ENCODE results near the gene ATF6. TPM values are rescaled to one million over a fixed set of nuclear protein-coding genes. Genes with fewer than 3 reads are reported as not detected.

Gene ATF6
- total and polyA plus RNA-seq, 2 of the 8 experiments (the other 6 are each of a cell fraction or from before 2014, with no cell fraction given) = 4.6 to 10.0 TPM

DNA sequence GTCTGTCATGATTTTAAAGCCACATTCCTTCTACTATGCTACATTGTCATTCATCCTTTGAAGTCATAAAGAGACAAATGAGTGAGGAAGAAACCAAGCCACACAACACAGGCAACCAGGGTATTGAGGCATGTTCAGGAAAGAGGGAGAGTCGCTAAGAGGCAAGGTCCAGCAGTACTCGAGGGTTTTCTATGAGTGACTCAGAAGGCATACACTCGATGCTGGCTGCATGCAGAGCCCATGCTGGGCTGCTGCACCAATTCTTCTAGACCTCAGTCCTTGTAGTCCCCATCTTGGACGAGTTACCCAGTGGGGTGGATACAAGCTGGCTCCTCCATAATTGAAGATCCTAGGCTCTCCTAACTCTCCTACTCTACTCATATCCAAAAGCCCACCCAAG lies 199.9 kb downstream of the ATF6 start:
- no peak for FAIRE-seq
- Histone ChIP-seq H3K4ac (replicated peaks; ENCODE audit: insufficient read length, low read depth, low read length) (no peak overlapping the region), H3K4me3 (ENCODE audit: extremely low read depth in 1 of 4, insufficient read depth in 2 of 4, low read depth in 3 of 4, low read length in 4 of 4) (no peak overlapping the region), H2BK20ac (ENCODE audit: low read length) (no peak overlapping the region), H4K5ac (ENCODE audit: insufficient read length, low read depth, low read length) (no peak overlapping the region), H3K56ac (replicated peaks; ENCODE audit: insufficient read length, low read depth, low read length) (no peak overlapping the region), H2AFZ (ENCODE audit: low read length) (no peak overlapping the region), H3K4me2 (ENCODE audit: insufficient read depth in 1 of 2, low read depth in 2 of 2, low read length in 2 of 2) (no peak overlapping the region), H3K79me1 (ENCODE audit: low read depth, low read length) (no peaks in the 10 kb centered on the region), H2BK15ac (ENCODE audit: low read length) (no peak overlapping the region), H2BK120ac (replicated peaks; ENCODE audit: low read depth, low read length) (no peak overlapping the region), H2BK12ac (ENCODE audit: low read depth, low read length) (no peak overlapping the region), H2AK5ac (ENCODE audit: low read depth, low read length) (no peak overlapping the region), H3K27ac (ENCODE audit: low read depth, low read length) (no peak overlapping the region), H3K36me3 (ENCODE audit: control insufficient read depth in 2 of 4, insufficient read depth in 4 of 4, low read length in 3 of 4) (no peaks in the 10 kb centered on the region), H3K27me3 (replicated peaks in 1 of 4; ENCODE audit: control insufficient read depth in 3 of 4, extremely low read depth in 1 of 4, insufficient read depth in 3 of 4, low read length in 3 of 4) (no peaks in the 10 kb centered on the region), H4K91ac (replicated peaks; ENCODE audit: insufficient read length, low read length) (no peak overlapping the region), H3K4me1 (replicated peaks in 1 of 4; ENCODE audit: control insufficient read depth in 3 of 4, insufficient read depth in 4 of 4, low read length in 3 of 4) (peaks cover 0 to 2% (median 0%) of the 10 kb centered on the region in 4 experiments; a peak in 3 of 7 replicates), H4K8ac (ENCODE audit: extremely low read depth, insufficient read depth, low read length) (no peak overlapping the region), H3K18ac (ENCODE audit: extremely low read depth, low read length) (no peak overlapping the region), H3K9me3 (ENCODE audit: insufficient read depth in 2 of 2, low read depth in 1 of 2, low read length in 1 of 2) (no peaks in the 10 kb centered on the region), H2BK5ac (ENCODE audit: low read depth, low read length) (no peak overlapping the region), H3K14ac (ENCODE audit: insufficient read length) (no peak overlapping the region), H3K23me2 (ENCODE audit: low read depth, low read length) (no peaks in the 10 kb centered on the region; the same call in 1 of the 2 replicates), H3K9ac (replicated peaks in 1 of 4; ENCODE audit: extremely low read depth in 1 of 4, low read depth in 3 of 4, low read length in 3 of 4) (no peak overlapping the region), H4K20me1 (replicated peaks in 1 of 2; ENCODE audit: control insufficient read depth in 1 of 2, insufficient read depth in 2 of 2, low read length in 2 of 2) (no peaks in the 10 kb centered on the region), H3K23ac (ENCODE audit: insufficient read length) (no peak overlapping the region), H3K79me2 (ENCODE audit: control insufficient read depth in 1 of 2, insufficient read depth in 2 of 2, low read length in 2 of 2) (no peaks in the 10 kb centered on the region)
- TF ChIP-seq SIRT6 (IDR thresholded peaks at IDR 0.05; ENCODE audit: low read length) (no peak), POLR2AphosphoS5 (IDR thresholded peaks at IDR 0.05; ENCODE audit: low read depth, low read length) (no peak), TAF1 (IDR thresholded peaks at IDR 0.05; ENCODE audit: low read depth, low read length) (no peak)
- TF ChIP-seq, protein P1, sequence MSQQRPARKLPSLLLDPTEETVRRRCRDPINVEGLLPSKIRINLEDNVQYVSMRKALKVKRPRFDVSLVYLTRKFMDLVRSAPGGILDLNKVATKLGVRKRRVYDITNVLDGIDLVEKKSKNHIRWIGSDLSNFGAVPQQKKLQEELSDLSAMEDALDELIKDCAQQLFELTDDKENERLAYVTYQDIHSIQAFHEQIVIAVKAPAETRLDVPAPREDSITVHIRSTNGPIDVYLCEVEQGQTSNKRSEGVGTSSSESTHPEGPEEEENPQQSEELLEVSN (IDR thresholded peaks at IDR 0.05) = no peak
- DNase-seq (ENCODE audit: low read depth in 1 of 2, low spot score in 2 of 2) = no peak
- WGBS, 2 experiments (ENCODE audit: extremely low coverage in 1 of 2, insufficient coverage in 1 of 2, insufficient read length in 1 of 2, insufficient replicate concordance in 2 of 2, low coverage in 1 of 2, low lambda C conversion rate in 2 of 2, missing lambda C conversion rate in 1 of 2) = 83% methylated on average over 4 of the region's 4 CpGs; no CpG with 5 or more reads in 1 of the 2 experiments
- ChIA-PET CTCF (ENCODE audit: partially characterized antibody) (interaction anchor here (0.6 to 2.4 kb wide), 3 partner anchors 13 to 174 kb away, joined by 3 to 6 read pairs (median 4); no protein-coding TSS in a partner anchor), POLR2A (ENCODE audit: partially characterized antibody) (interaction anchor here (0.8 to 1.1 kb wide), 2 partner anchors 16 to 31 kb away, joined by 3 read pairs; no protein-coding TSS in a partner anchor)

Measured in H1 (cell line).